Measurements from ENCODE around the gene TRAF2.
"Not testable (repeated sequence)": the region's sequence is repeated elsewhere in the genome, so short reads cannot be mapped to it uniquely, and the experiment has no call there.

The TRAF2 gene

GRCh38 chr9:136882109-136882946, 4.0 kb upstream of the TRAF2 start:
- peak; percentile 88 for DNase-seq (ENCODE audit: low read depth)

DNA sequence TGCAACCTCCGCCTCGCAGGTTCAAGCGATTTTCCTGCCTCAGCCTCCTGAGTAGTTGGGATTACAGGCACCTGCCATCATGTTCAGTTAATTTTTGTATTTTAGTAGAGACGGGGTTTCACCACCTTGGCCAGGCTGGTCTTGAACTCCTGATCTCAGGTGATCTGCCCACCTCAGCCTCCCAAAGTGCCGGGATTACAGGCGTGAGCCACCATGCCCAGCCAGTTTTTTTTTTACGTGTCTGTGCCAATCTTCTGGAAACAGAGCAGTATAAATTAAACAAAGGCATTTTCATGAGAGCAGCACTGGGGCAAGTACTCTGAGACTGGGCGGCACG, 3.4 kb upstream of the TRAF2 start:
- not testable (repeated sequence) for DNase-seq (ENCODE audit: low read depth)

DNA sequence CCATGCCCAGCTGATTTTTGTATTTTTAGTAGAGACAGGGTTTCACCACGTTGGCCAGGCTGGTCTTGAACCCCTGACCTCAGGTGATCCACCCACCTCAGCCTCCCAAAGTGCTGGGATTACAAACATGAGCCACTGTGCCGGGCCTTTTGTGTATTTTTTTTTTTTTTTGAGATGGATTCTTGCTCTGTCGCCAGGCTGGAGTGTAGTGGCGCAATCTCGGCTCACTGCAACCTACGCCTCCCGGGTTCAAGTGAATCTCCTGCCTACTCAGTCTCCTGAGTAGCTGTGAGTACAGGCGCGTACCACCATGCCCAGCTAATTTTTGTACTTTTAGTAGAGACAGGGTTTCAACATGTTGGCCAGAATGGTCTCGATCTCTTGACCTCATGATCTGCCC, 2.6 kb upstream of the TRAF2 start:
- not testable (repeated sequence) for DNase-seq (ENCODE audit: low read depth)

DNA sequence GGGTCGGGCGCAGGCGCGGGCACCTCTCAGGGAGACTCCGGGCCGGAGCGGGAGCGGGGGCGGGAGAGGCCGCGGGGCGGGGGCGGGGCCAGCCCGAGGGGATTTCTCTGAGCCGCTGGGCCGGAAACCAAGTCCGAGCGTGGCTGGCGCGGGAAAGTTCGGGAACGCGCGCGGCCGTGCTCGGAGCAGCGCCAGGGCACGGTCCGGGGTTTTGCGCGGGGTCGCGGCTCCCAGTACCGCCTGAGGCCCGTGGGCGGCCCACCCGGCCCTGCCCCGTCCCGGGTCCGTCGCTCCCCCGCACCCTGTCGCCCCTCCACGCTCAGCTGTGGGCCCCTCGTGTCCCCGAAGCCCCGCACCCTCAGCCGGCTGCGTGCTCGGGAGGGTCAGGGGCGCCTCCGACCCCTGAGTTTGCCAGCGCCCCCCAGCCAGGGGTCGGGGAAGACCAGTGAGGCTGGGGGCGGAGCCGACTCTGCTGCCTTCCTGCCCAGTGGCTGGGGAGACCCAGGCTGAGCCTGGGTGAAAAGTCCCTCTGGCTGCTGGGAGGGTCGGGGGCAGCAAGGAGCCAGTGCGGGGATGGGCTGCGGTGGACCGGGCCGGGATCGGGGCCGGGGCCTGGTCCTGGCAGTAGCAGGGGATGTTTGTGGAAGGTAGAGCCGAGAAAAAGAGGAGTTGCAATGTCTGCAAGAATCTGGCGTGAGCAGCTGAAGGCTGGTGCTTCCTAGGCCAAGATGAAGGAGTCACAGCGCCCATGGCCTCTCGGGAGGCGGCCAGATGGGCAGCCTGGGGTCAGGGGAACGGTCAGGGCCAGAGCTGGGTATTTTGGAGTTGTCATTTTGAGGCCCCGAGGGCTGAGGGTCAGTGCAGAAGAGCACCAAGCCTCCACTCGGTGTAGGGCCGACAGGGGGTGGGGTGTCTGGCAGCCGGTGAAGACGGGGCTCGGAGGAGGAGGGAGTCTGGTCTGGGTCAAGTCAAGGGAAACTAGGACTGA, 588 bp downstream of the TRAF2 start:
- DNase-seq (ENCODE audit: low read depth) = peak; percentile 22

GRCh38 chr9:136888454-136888853, 2.1 kb downstream of the TRAF2 start:
- DNase-seq (ENCODE audit: low read depth) = no peak

DNA sequence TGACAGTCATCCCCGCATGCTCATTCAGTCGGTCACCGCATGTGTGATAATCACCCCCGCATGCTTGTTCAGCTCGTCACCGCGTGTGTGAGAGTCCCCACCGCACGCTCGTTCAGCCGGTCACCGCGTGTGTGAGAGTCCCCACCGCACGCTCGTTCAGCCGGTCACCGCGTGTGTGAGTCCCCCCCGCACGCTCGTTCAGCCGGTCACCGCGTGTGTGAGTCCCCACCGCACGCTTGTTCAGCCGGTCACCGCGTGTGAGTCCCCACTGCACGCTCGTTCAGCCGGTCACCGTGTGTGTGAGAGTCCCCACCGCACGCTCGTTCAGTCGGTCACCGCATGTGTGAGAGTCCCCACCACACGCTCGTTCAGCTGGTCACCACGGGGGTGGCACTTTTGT, 3.5 kb downstream of the TRAF2 start:
- no peak for DNase-seq (ENCODE audit: low read depth)

GRCh38 chr9:136890661-136891060, 4.3 kb downstream of the TRAF2 start:
- DNase-seq (ENCODE audit: low read depth) = no peak

DNA sequence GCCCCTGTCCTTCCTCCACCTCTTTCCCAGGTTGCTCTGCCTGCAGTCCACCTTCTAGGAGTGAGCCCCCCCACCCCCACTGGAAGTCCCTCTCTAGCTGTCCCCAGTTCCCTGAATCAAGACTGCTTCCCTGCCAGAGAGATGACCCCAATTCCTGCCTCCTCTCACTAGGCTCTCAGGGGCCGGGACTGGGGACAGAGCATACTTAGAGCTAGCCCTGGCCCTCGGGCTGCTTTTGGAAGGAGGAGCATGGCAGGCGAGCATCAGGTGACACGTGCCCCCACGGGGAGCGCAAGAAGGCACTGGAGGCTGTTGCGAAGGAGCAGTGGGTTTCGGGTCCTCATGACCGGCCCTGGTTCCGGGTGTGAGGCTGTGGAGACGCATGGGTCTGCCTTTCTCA, 9.7 kb downstream of the TRAF2 start:
- DNase-seq (ENCODE audit: low read depth) = no peak

GRCh38 chr9:136898483-136899100, 12.3 kb downstream of the TRAF2 start:
- DNase-seq (ENCODE audit: low read depth) = no peak

GRCh38 chr9:136899196-136899595, 12.9 kb downstream of the TRAF2 start:
- DNase-seq (ENCODE audit: low read depth) = no peak

DNA sequence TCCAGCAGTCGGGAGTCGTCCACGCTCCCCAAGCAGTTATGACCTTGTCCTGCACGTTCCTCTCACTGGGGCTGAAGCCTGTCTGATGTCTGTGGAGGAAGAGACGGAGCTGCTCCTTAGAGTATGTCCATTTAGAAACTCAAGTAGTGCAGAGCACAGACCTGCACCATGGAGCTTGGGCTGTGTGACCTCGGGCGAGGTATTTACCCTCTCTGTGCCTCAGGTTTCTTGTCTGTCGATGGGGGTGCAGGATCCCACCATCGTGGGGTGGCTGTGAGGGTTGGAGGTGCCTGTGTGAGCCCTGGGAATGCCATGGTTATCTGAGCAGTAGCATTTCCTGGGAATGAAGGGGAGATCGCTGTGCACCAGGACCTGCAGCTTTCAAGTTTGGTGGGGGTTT, 14.2 kb downstream of the TRAF2 start:
- no peak for DNase-seq (ENCODE audit: low read depth)

GRCh38 chr9:136900988-136901515, 14.7 kb downstream of the TRAF2 start:
- no peak for DNase-seq (ENCODE audit: low read depth)

- DNase-seq (ENCODE audit: low read depth) = peak; percentile 71
Measured at GRCh38 chr9:136901516-136902258, 15.4 kb downstream of the TRAF2 start.

- peak; percentile 78 for DNase-seq (ENCODE audit: low read depth)
Measured at GRCh38 chr9:136902259-136902821, 16.0 kb downstream of the TRAF2 start.

DNA sequence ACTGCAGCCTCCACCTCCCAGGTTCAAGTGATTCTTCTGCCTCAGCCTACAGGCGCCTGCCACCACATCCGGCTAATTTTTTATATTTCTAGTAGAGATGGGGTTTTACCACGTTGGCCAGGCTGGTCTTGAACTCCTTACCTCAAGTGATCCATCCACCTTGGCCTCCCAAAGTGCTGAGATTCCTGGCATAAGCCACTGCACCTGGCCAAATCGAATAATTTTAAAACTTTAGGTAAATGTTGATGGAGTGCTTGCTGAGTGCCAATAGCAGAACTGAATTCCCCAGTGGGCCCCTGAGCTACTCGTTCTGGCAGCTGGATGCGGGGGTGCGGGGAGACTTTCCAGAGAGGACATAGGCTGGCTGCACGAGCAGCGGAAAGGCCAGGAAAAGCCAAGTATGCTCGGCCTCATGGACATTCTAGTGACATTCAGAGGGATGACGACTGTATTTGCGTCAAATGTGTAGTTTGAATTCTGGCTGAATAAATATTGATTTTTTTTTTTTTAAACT, 16.8 kb downstream of the TRAF2 start:
- no peak for DNase-seq (ENCODE audit: low read depth)

GRCh38 chr9:136906266-136906665, 19.9 kb downstream of the TRAF2 start:
- no peak for DNase-seq (ENCODE audit: low read depth)

GRCh38 chr9:136907011-136907914, 20.9 kb downstream of the TRAF2 start:
- no peak for DNase-seq (ENCODE audit: low read depth)

- DNase-seq (ENCODE audit: low read depth) = no peak
Measured at GRCh38 chr9:136910197-136910900, 24.0 kb downstream of the TRAF2 start.

DNA sequence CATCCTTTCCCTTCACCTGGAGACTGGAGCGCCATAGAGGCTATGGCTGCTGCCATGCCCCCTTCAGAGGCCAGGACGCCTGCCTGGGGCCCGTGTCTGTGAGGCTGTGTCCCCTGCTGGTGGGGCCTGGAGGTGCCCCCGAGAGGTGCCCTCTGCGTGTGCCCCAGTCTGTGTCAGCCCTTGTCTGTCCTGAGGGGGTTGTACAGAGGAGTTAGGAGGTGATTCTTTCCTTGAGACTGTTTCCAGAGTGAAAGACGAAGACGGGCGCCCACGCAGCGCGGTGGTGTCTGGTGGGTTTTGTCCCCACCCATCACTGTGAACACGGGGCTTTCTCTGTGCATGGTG, 24.6 kb downstream of the TRAF2 start:
- no peak for DNase-seq (ENCODE audit: low read depth)
